ENCODE data around the gene HLA-DOA.

Gene HLA-DOA

DNA sequence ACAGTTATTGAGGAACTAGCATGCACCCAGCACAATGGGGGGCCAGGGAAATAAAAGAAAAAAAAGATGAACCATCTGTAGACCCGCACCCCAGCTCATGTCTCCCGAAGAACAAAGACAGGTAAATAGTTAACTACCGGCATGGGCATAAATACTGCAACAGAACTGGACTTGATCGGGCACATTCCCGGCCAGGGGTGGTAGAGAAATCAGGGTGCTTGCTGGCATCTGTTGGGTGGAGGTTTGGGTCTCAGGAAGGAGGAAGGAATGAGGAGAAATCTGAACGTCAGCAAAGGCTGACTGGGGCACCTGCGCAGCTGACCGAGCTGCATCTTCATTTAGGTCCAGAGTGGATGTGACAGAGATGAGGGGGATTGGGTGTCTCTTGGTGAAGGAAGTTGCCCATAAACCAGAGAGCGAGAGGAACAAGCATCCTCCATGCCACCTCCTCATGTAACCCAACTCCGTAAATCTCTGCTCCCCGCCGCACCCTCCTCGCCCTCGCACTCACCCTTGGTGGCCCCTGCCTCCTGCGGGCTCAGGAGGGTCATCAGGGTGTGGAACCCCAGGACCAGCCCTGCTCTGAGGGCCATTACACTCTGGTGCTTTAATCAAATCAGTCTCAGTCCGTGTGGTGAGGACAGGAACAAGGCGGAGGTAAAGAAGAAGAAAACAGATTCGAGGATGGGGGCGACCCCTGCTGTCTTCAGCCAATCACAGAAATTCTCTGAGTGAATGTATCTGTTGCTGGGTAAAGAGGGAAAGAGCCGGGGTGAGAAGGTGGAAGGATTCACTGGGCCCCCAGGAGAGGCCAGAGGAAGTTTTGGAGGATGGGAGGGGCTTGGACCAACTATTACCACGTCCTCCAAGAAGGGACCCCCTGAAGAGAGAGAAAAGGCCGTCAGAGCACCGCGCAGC, at the start of gene HLA-DOA:
HLA-DOA (minus strand) TSS at position 648 of the 918 bp plus-strand sequence.
- TF ChIP-seq, protein P1, sequence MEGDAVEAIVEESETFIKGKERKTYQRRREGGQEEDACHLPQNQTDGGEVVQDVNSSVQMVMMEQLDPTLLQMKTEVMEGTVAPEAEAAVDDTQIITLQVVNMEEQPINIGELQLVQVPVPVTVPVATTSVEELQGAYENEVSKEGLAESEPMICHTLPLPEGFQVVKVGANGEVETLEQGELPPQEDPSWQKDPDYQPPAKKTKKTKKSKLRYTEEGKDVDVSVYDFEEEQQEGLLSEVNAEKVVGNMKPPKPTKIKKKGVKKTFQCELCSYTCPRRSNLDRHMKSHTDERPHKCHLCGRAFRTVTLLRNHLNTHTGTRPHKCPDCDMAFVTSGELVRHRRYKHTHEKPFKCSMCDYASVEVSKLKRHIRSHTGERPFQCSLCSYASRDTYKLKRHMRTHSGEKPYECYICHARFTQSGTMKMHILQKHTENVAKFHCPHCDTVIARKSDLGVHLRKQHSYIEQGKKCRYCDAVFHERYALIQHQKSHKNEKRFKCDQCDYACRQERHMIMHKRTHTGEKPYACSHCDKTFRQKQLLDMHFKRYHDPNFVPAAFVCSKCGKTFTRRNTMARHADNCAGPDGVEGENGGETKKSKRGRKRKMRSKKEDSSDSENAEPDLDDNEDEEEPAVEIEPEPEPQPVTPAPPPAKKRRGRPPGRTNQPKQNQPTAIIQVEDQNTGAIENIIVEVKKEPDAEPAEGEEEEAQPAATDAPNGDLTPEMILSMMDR (IDR thresholded peaks at IDR 0.05; ENCODE audit: low read length, missing control alignments): no peak
- no peak for DNase-seq (ENCODE audit: low read depth)
- H3K4me3 ChIP-seq (replicated peaks; ENCODE audit: low read depth, low read length): no peak within 1 kb of the TSS

DNA sequence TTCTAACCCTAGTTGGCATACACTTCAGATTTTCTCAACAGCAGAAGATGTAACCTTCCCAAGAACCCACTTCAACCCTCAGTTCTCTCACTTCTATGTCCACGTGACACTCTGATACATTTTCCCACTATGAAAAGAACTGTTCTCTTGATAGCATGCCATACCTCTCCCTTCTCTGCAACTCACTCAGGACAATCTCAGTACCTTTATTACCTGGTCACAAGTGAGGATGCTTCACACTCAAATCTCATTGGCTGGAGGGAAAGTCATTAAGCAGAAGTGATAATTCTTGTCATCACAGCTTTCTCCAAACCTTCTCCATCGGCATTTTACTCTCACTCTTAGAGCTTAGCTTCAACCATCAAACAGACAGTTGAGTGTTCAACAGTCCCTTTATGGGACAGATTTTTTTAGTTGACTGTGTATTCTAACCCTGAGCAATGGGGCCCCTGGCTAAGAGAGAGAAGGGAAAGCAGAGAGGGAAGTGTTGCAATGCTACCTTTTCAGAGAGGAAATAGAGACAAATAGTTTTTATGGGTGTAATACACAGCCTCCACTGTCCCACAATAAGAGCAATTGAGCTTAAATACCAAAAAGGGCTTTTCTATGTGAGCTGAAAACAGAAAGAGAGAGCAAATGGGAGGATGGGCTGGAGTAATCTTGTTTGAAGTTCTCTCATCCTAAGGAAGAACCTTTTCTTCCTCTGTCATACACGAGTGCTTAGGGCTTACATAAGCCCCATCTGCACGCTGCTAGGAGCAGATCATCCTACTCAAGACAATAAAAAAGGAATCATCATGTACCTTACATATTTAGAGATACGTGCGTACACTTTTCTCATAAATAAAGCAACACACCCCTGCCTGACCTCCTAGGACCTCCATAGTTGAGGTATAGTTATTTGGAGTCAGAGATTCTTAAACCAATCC, 48.1 kb upstream of the HLA-DOA start:
- TF ChIP-seq, protein P1 (IDR thresholded peaks at IDR 0.05; ENCODE audit: low read length, missing control alignments): no peak
- H3K4me3 ChIP-seq (replicated peaks; ENCODE audit: low read depth, low read length): no peak overlapping the region
- DNase-seq (ENCODE audit: low read depth): no peak

DNA sequence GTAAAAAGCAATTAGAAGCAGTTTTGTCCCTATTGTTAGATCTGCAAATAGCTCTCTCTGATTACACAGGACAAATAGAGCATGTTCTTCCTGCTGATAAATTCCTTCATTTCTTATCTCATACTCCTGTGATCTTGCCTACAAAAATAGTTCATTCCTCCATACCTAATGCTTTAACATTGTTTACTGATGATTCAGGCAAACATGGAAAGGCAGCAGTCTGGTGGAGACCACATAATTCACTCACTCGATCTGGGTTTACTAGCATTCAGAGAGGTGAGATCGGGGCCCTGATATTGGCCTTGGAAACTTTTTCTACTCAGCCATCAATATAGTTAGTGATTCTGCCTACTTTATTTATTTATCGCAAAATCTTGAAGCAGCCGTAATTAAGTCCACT, 43.8 kb upstream of the HLA-DOA start:
- no peak overlapping the region for H3K4me3 ChIP-seq (replicated peaks; ENCODE audit: low read depth, low read length)
- no peak for DNase-seq (ENCODE audit: low read depth)
- TF ChIP-seq, protein P1 (IDR thresholded peaks at IDR 0.05; ENCODE audit: low read length, missing control alignments): no peak

DNA sequence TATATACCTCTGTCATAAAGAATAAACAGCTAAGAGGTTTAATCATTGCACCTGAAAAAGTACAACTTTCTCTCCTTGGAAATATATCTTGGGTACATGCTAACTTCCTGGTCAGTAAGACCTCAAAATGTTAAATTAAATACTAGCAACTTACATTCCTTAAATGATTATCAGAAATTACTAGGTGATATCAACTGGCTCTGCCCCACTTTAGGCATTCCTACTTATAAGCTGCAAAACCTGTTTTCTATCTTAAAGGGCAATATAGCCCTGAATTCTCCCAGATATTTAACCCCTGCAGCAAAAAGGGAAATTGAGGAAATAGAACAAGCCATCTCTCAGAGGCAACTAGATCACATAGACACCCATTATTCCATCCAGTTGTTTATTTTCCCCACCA, 43.2 kb upstream of the HLA-DOA start:
- TF ChIP-seq, protein P1 (IDR thresholded peaks at IDR 0.05; ENCODE audit: low read length, missing control alignments): no peak
- no peak overlapping the region for H3K4me3 ChIP-seq (replicated peaks; ENCODE audit: low read depth, low read length)
- DNase-seq (ENCODE audit: low read depth): no peak

DNA sequence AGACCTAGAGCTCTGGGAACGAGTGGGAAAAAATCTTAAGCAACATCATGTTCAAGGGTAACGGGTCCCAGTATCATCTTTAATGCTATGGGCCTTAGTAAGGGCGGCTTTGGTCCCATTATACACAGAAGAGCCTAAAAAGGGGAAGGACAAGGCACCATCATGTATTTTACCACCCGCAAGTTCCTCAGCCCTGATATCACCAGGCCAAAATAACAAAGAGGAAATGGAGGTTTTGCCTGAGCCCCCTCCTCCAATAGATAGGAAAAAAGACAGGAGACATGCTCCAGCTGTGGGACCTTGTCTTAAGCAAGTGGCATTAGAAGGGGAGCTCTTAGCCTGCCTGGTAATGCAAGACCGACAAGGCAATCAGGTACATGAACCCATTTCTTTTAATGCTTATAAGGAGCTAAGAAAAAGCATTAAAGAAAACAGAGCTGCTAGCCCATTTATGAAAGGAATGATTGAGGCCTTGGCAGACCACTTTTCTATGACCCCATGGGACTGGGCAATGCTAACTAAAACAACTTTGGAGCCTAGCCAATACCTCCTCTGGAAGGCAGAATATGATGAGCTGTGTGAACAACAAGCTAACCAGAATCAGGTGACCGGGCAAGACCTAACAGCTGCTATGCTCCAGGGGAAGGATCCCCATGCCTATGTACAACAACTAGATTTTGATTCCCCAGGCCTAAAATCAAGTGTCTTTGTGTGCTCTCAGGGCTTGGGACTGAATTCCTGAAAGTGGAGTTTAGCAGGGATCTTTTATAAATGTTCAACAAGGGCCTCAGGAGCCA, 40.8 kb upstream of the HLA-DOA start:
- TF ChIP-seq, protein P1 (IDR thresholded peaks at IDR 0.05; ENCODE audit: low read length, missing control alignments): no peak
- H3K4me3 ChIP-seq (replicated peaks; ENCODE audit: low read depth, low read length): no peak overlapping the region
- no peak for DNase-seq (ENCODE audit: low read depth)

DNA sequence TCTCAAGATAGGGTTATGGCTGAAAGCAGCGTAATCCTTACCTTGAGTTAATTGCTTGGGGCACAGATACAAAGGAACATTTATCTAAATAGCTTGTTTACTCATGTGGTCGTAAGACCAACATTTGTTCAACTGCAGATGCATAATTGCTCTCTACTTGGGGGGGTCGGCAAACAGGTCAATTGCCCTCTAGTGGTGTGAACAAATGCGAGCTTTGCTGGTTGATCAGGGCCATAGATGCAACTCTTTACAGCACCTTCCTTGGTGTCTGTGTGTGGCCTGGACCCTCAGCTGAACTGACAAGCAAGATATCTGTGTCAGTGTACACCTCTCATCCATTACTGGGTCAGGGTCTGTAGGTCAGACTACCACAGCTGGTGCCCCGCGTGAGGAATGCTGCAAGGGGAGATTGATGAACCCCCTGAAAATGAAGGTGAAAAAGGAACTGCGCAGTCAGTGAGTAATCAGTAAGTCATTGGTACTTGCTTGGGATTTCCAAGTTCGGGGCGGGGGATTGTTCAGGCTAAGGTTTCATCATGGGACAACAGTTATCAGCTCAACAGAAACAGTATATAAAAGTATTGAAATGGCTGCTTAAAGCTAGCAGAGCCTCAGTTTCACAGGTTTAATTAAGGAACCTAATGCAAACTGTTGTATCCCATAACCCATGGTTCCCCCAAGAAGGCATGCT, 40.1 kb upstream of the HLA-DOA start:
- no peak overlapping the region for H3K4me3 ChIP-seq (replicated peaks; ENCODE audit: low read depth, low read length)
- TF ChIP-seq, protein P1 (IDR thresholded peaks at IDR 0.05; ENCODE audit: low read length, missing control alignments): peak; percentile 27
- DNase-seq (ENCODE audit: low read depth): no peak
